ENCODE data around the gene EMB.
"Not testable (repeated sequence)": the region's sequence is repeated elsewhere in the genome, so short reads cannot be mapped to it uniquely, and the experiment has no call there.

The EMB gene

GRCh38 chr5:50447941-50448340, 6.9 kb upstream of the EMB start:
- no peak overlapping the region for H3K4me3 ChIP-seq (ENCODE audit: low read depth in 1 of 2, low read length in 1 of 2)
- H3K27me3 ChIP-seq: no peaks in the 10 kb centered on the region
- peaks cover 39 to 42% of the 10 kb centered on the region in 2 experiments for H3K4me1 ChIP-seq (ENCODE audit: control insufficient read depth in 1 of 2, insufficient read depth in 1 of 2, low read depth in 1 of 2, low read length in 1 of 2)
- H3K9me3 ChIP-seq: no peaks in the 10 kb centered on the region
- no peaks in the 10 kb centered on the region for H3K36me3 ChIP-seq
- no peak overlapping the region for H3K27ac ChIP-seq
- TF ChIP-seq CTCF (IDR thresholded peaks at IDR 0.05): no peak

- no peak for TF ChIP-seq CTCF (IDR thresholded peaks at IDR 0.05)
- no peaks in the 10 kb centered on the region for H3K9me3 ChIP-seq
- H3K4me1 ChIP-seq (ENCODE audit: control insufficient read depth in 1 of 2, insufficient read depth in 1 of 2, low read depth in 1 of 2, low read length in 1 of 2): peaks cover 46 to 49% of the 10 kb centered on the region in 2 experiments
- no peaks in the 10 kb centered on the region for H3K27me3 ChIP-seq
- H3K36me3 ChIP-seq: no peaks in the 10 kb centered on the region
- H3K27ac ChIP-seq: no peak overlapping the region
- H3K4me3 ChIP-seq (ENCODE audit: low read depth in 1 of 2, low read length in 1 of 2): no peak overlapping the region
These were observed 6.1 kb upstream of the EMB start for GRCh38 chr5:50447228-50447627.

- Histone ChIP-seq H3K27me3 (no peaks in the 10 kb centered on the region), H3K36me3 (no peaks in the 10 kb centered on the region), H3K27ac (peak overlapping the region; percentile 87), H3K4me3 (ENCODE audit: low read depth in 1 of 2, low read length in 1 of 2) (peak overlapping the region; percentile 41 to 50), H3K4me1 (ENCODE audit: control insufficient read depth in 1 of 2, insufficient read depth in 1 of 2, low read depth in 1 of 2, low read length in 1 of 2) (peaks cover 55 to 60% of the 10 kb centered on the region in 2 experiments), H3K9me3 (no peaks in the 10 kb centered on the region)
- TF ChIP-seq CTCF (IDR thresholded peaks at IDR 0.05): no peak
These were observed 4.3 kb upstream of the EMB start for GRCh38 chr5:50445296-50445949.

- H3K27me3 ChIP-seq, H3K9me3 ChIP-seq, H3K36me3 ChIP-seq: not testable (repeated sequence)
- H3K4me1 ChIP-seq (ENCODE audit: control insufficient read depth in 1 of 2, insufficient read depth in 1 of 2, low read depth in 1 of 2, low read length in 1 of 2): peaks cover 67% of the 10 kb centered on the region in 2 experiments
- peak overlapping the region; percentile 66 to 80 for H3K4me3 ChIP-seq (ENCODE audit: low read depth in 1 of 2, low read length in 1 of 2)
- H3K27ac ChIP-seq: peak overlapping the region; percentile 92
These were observed 1.8 kb upstream of the EMB start for GRCh38 chr5:50442559-50443539.

- Histone ChIP-seq H3K9me3 (no peaks in the 10 kb centered on the region), H3K27me3 (no peaks in the 10 kb centered on the region), H3K27ac (peak overlapping the region; percentile 92), H3K4me1 (ENCODE audit: control insufficient read depth in 1 of 2, insufficient read depth in 1 of 2, low read depth in 1 of 2, low read length in 1 of 2) (peaks cover 80% of the 10 kb centered on the region in 2 experiments), H3K4me3 (ENCODE audit: low read depth in 1 of 2, low read length in 1 of 2) (peak overlapping the region; percentile 66 to 80), H3K36me3 (no peaks in the 10 kb centered on the region)
- TF ChIP-seq CTCF (IDR thresholded peaks at IDR 0.05): no peak
These were observed 436 bp upstream of the EMB start for GRCh38 chr5:50441493-50441955.

Measured in neutrophil (primary cell).